SK-N-MC (cell line): Measurements from ENCODE around the gene MPP4.

Experiments
- DNase-seq: peaks from one replicate; pipeline ENCODE4 v3.0.0-alpha.2; 2011; ENCODE audit warnings: low read depth, low spot score
- H3K27ac ChIP-seq: fragments of 200-600 bp; sonication (generic); 2 replicates; pipeline ENCODE4 v1.5.1; 2016; ENCODE audit warnings: mixed run types
- H3K36me3 ChIP-seq: fragments of 200-600 bp; sonication (generic); 2 replicates; pipeline ENCODE4 v1.6.1; 2017; ENCODE audit warnings: antibody characterized with exemption, low read length, mixed read lengths; ENCODE audit not compliant: insufficient read depth
- H3K4me3 ChIP-seq: fragments of 200-600 bp; sonication (generic); 2 replicates; pipeline ENCODE4 v1.5.1; 2016
- H3K9ac ChIP-seq: fragments of 200-600 bp; sonication (generic); 2 replicates; pipeline ENCODE4 v1.8.0; 2017; ENCODE audit warnings: mixed run types, mixed read lengths; ENCODE audit not compliant: insufficient read length
- H3K9me3 ChIP-seq: fragments of 200-600 bp; sonication (generic); 2 replicates; pipeline ENCODE4 v1.6.1; 2017; ENCODE audit warnings: low read depth, mild to moderate bottlenecking, antibody characterized with exemption, low read length, moderate library complexity, mixed read lengths
- EZH2 ChIP-seq: fragments of 200-600 bp; sonication (generic); IDR thresholded peaks from one replicate; pipeline ENCODE4 v1.6.1; 2017; ENCODE audit warnings: antibody characterized with exemption
- FOXP2 ChIP-seq: optimal IDR thresholded peaks from 2 replicates; pipeline ENCODE3; 2011; ENCODE audit warnings: mild to moderate bottlenecking, moderate library complexity; ENCODE audit not compliant: insufficient read depth; ENCODE audit errors: extremely low read length, control extremely low read depth
- POLR2AphosphoS5 ChIP-seq: IDR thresholded peaks from 2 replicates; pipeline ENCODE4 v1.6.1; 2012; ENCODE audit warnings: mild to moderate bottlenecking, low read depth, low read length, borderline replicate concordance

Gene MPP4

DNA sequence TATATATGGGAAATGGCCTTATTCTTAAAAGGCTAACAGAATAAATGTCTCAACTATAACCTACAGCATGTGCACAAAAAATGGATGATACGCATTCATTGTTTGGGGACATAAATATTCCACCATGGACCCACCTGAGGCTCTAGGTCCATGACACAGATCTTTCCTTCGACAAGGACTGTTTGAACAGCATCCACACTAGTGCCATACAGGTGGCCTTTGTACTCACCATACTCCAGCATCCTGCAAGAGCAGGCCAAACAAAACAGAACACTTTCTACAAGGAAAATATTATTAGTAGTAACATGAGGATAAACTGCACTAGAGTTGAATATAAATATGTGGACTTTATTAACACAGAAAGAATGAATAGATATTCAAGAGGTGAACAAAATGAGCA, 49.0 kb downstream of the MPP4 start:
- Histone ChIP-seq H3K9me3 (no peaks in the 10 kb centered on the region), H3K9ac (no peak overlapping the region), H3K36me3 (no peaks in the 10 kb centered on the region), H3K27ac (no peak overlapping the region), H3K4me3 (no peak overlapping the region)
- TF ChIP-seq EZH2 (no peak), POLR2AphosphoS5 (no peak), FOXP2 (no peak)
- DNase-seq, result no peak

DNA sequence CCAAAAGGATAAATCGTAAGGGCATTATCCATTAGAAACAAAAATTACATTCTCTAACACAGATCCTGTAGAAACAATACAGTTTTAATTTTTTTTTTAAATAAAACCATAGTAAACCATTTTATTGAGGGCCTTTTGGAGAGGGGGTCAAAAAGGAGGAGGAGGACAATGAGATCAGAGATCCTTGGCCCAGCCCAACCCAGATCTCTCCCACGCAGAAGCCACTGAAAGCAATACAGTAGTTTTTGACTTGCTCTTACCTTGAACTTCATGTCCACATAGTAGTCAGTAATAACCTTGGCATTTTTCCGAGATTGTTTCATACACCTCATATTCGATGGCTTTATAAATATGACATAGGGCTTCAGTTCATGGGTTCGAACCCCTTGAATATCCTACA, 51.0 kb downstream of the MPP4 start:
- no peaks in the 10 kb centered on the region for H3K36me3 ChIP-seq
- H3K9me3 ChIP-seq, result no peaks in the 10 kb centered on the region
- TF ChIP-seq FOXP2, result no peak
- no peak for TF ChIP-seq POLR2AphosphoS5
- no peak for TF ChIP-seq EZH2
- no peak overlapping the region for H3K4me3 ChIP-seq
- no peak overlapping the region for H3K27ac ChIP-seq
- H3K9ac ChIP-seq, result no peak overlapping the region
- DNase-seq, result no peak

DNA sequence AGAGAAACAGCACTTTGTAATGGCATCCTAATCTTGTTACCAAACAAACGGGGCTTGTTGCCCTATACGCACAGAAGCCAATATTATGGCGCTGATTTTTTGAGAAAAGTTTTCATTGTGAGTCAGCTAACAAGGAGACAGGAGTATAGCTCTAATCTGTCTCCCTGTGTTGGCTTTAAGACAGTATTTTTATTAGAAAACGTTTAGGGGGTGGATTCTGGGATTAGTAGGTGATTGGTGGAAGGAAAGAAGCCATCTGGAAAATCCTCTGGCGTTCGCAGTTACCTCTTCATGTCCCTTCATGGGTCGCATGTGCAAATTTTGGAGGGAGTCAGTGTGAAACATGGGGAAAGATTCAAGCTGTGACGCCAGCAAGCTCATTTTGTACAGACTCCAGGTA, 54.4 kb downstream of the MPP4 start:
- Histone ChIP-seq H3K36me3 (peaks cover 3% of the 10 kb centered on the region; the same call in 1 of the 2 replicates), H3K9ac (no peak overlapping the region), H3K27ac (peak overlapping the region; percentile 74), H3K4me3 (peak overlapping the region; percentile 80), H3K9me3 (no peaks in the 10 kb centered on the region)
- TF ChIP-seq EZH2 (no peak), POLR2AphosphoS5 (no peak), FOXP2 (no peak)
- DNase-seq, result no peak

DNA sequence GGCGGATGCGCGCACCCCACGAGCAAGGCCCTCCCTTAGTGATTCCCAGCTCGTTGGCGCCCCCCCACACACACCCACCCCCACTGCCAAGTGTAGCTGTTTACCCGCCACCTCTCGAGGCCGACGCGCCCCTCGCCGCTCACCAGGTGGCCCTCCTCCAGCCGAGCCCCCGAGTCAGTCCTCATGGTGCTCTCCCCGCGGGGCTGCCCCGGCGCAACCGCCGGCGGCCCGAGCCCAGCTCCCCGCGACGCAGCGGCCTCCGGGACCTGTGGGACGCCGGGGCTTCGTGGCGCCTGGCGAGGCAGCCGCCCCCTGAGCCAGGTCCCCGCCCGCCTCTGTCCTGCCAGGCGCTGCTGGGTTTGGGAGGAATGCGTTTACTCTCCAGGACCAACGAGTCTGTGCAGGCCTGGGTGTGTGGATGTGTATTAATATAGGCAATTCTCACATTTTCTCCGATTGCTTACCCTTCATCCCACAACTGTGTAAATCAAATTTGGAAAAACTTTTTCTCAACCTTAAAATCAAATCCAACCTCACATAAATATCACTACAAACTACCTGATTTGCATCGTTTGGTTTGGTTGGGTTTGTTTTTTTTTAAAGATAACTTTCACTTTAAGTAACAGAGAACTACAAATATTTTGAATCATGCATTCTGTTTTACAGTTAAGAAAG, 55.1 kb downstream of the MPP4 start, which contains the start of gene TMEM237:
Gene TMEM237 (minus strand): TSS at position 288 of the 675 bp plus-strand sequence. CDS start 103 bp downstream, at position 185.
- H3K9me3 ChIP-seq, result no peaks in the 10 kb centered on the region
- H3K4me3 ChIP-seq, result peak within 1 kb of the TSS; percentile 80
- no peak for DNase-seq
- H3K27ac ChIP-seq, result peak within 1 kb of the TSS; percentile 74
- TF ChIP-seq EZH2 (no peak), FOXP2 (no peak), POLR2AphosphoS5 (no peak)
- peaks cover 10% of the 10 kb centered on the region for H3K36me3 ChIP-seq
- peak within 1 kb of the TSS; percentile 76 for H3K9ac ChIP-seq

DNA sequence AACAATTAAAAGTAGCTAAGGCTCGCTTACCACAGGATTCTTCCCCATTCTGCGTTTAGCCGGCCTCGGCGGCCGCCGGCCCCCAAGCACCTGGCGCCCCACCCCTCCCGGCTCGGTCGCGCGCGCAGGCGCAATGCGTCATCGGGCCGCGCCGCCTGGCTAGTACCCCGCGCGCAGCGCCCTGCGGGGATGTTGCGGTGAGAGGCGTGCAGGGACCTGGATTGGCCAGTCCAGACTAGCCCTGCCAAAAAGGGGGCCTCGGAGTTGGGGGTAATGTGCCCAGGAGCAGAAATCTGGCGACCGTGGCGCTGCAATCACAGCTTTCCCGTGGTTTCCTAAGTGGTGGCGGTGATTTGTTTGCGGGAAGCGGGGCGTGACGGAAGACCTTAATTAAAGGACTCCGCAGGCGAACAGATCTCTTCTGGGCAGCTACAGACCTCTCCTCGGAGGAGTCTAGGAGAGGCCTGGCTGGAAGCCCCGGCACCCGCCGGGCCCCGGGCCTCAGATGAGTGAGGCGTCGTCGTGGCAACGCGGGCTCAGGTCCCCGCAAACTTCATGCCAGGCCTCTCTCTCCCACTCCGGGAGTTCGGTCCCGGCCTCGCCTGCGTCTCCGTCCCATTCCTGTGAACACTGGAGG, 55.7 kb downstream of the MPP4 start:
- Histone ChIP-seq H3K36me3 (peaks cover 15% of the 10 kb centered on the region), H3K9ac (peak overlapping the region; percentile 76), H3K4me3 (peak overlapping the region; percentile 80), H3K27ac (peak overlapping the region; percentile 74), H3K9me3 (no peaks in the 10 kb centered on the region)
- DNase-seq, result no peak
- peak; percentile 77 for TF ChIP-seq POLR2AphosphoS5
- TF ChIP-seq EZH2, result no peak
- peak; percentile 61 for TF ChIP-seq FOXP2

DNA sequence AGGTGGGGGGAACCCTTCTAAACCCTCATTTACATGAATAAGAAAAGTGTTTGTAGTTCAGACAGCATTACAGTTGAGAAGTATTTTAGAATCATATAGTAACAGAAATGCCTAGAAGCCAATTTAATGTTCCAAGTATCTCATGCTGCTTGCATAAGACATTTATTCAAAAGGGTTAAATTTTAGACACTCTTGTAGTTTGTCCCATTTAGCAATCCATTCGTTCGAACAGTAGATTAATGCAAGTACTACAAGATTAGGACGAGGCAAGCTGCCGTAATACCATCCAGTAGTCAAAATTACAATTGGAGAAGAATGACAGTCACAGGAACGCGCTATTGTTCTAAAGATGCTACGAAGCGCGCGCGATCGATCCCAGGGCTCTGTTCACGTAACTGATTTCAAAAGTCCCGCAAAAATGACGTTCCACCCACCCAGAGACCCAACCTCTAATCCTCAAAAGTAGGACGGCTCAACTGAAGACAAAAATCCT, 56.3 kb downstream of the MPP4 start:
- Histone ChIP-seq H3K27ac (peak overlapping the region; percentile 74), H3K9me3 (no peaks in the 10 kb centered on the region), H3K4me3 (peak overlapping the region; percentile 80), H3K36me3 (peaks cover 17% of the 10 kb centered on the region), H3K9ac (peak overlapping the region; percentile 76)
- no peak for TF ChIP-seq POLR2AphosphoS5
- TF ChIP-seq EZH2, result no peak
- no peak for TF ChIP-seq FOXP2
- no peak for DNase-seq

DNA sequence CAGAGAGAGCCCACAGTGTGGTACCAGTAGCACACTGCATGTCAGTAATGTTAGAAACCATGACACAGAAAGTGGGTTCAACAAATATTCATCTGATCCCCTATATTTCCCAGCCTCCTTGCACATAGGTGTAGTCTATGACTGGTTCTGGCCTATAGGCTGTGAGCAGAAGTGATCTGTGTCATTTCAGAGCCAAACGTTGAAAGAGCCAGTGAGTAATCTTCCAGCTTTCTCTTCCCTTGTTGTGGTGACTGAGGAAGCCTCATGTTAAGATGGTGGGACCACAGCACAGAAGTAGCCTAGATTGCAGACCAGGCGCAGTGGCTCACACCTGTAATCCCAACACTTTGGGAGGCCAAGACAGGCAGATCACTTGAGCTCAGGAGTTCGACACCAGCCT, 59.2 kb downstream of the MPP4 start:
- H3K9ac ChIP-seq, result no peak overlapping the region
- no peak for DNase-seq
- H3K9me3 ChIP-seq, result no peaks in the 10 kb centered on the region
- H3K27ac ChIP-seq, result no peak overlapping the region
- TF ChIP-seq FOXP2, result no peak
- TF ChIP-seq EZH2, result no peak
- no peak for TF ChIP-seq POLR2AphosphoS5
- no peak overlapping the region for H3K4me3 ChIP-seq
- peaks cover 43% of the 10 kb centered on the region for H3K36me3 ChIP-seq

DNA sequence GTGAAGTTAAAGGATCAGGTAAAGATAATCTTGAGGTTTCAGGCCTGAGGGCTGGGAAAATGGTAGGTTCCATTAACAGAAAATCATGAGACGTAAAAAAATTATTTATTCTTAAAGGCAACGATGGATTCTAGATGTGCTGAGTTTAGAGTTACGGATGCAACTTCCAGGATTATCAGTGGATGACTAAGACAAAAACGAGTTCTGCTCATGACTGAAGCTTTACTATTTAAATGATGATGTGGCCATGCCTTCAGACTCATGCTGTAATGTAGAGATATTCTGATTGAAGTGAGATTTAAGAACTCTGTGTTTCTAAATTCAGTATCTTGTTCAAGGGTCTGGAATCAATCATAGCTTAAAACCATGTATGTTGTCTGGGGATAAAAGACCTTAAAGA, 60.1 kb downstream of the MPP4 start:
- H3K9ac ChIP-seq, result no peak overlapping the region
- TF ChIP-seq POLR2AphosphoS5 (no peak), EZH2 (no peak), FOXP2 (no peak)
- H3K9me3 ChIP-seq, result no peaks in the 10 kb centered on the region
- no peak overlapping the region for H3K4me3 ChIP-seq
- DNase-seq, result no peak
- peaks cover 52% of the 10 kb centered on the region for H3K36me3 ChIP-seq
- H3K27ac ChIP-seq, result no peak overlapping the region
